Fibroblast of skin of scalp (primary cell): ENCODE data around the gene MYRIP.

Experiments
- DNase-seq: peaks from one replicate; pipeline ENCODE4 v3.0.0-alpha.2; 2013

Gene MYRIP

GRCh38 chr3:39910135-39910534 is 100.7 kb downstream of the MYRIP start:
- DNase-seq = no peak

GRCh38 chr3:39910826-39911464 is 101.5 kb downstream of the MYRIP start:
- DNase-seq = peak; percentile 21

- DNase-seq = peak; percentile 30
Measured at GRCh38 chr3:39911465-39912309, 102.3 kb downstream of the MYRIP start.

GRCh38 chr3:39915027-39915426 is 105.6 kb downstream of the MYRIP start:
- DNase-seq = no peak

- DNase-seq = no peak
Measured at GRCh38 chr3:39917065-39917773, 107.8 kb downstream of the MYRIP start.

GRCh38 chr3:39919281-39919680 is 109.9 kb downstream of the MYRIP start:
- DNase-seq = no peak

GRCh38 chr3:39920271-39920670 is 110.9 kb downstream of the MYRIP start:
- DNase-seq = no peak

- no peak for DNase-seq
Measured at GRCh38 chr3:39927479-39927878, 118.1 kb downstream of the MYRIP start.

- no peak for DNase-seq
Measured at GRCh38 chr3:39933986-39934693, 124.7 kb downstream of the MYRIP start.

GRCh38 chr3:39934696-39935095 is 125.3 kb downstream of the MYRIP start:
- DNase-seq = no peak

GRCh38 chr3:39935261-39935660 is 125.9 kb downstream of the MYRIP start:
- no peak for DNase-seq

GRCh38 chr3:39936848-39937247 is 127.4 kb downstream of the MYRIP start:
- no peak for DNase-seq

- DNase-seq = no peak
Measured at GRCh38 chr3:39937315-39937714, 127.9 kb downstream of the MYRIP start.

- DNase-seq = no peak
Measured at GRCh38 chr3:39937874-39938273, 128.5 kb downstream of the MYRIP start.

- no peak for DNase-seq
Measured at GRCh38 chr3:39941931-39942330, 132.5 kb downstream of the MYRIP start.

GRCh38 chr3:39960515-39961191 is 151.2 kb downstream of the MYRIP start:
- no peak for DNase-seq

- no peak for DNase-seq
Measured at GRCh38 chr3:39961230-39961629, 151.8 kb downstream of the MYRIP start.

- DNase-seq = peak; percentile 0
Measured at GRCh38 chr3:39962581-39962980, 153.2 kb downstream of the MYRIP start.

- DNase-seq = no peak
Measured at GRCh38 chr3:39965461-39965860, 156.1 kb downstream of the MYRIP start.

GRCh38 chr3:39965997-39966396 is 156.6 kb downstream of the MYRIP start:
- DNase-seq = no peak

GRCh38 chr3:39970982-39971381 is 161.6 kb downstream of the MYRIP start:
- no peak for DNase-seq

GRCh38 chr3:39971559-39972031 is 162.2 kb downstream of the MYRIP start:
- no peak for DNase-seq
